DMS153 treated with DMSO at 0.1 percent for 48 hours (cell line): ENCODE data around the gene CCNL2.
A peak's percentile ranks its signal among the peaks of the same experiment; 100 is the strongest.
"Not testable (repeated sequence)": the region's sequence is repeated elsewhere in the genome, so short reads cannot be mapped to it uniquely, and the experiment has no call there.

Experiments
- DNase-seq: peaks from one replicate; lab custom pipeline; 2025; ENCODE audit not compliant: unreplicated experiment; lab: John Stamatoyannopoulos, UW

CCNL2 gene

GRCh38 chr1:1399187-1399871 lies at the start of gene CCNL2:
Gene CCNL2, minus strand, starts transcription at chr1:1399335. Its CDS starts 29 bp downstream, at chr1:1399306.
- peak; percentile 100 for DNase-seq

- not testable (repeated sequence) for DNase-seq
Observed at GRCh38 chr1:1446631-1447030, 47.5 kb upstream of the CCNL2 start.

DNA sequence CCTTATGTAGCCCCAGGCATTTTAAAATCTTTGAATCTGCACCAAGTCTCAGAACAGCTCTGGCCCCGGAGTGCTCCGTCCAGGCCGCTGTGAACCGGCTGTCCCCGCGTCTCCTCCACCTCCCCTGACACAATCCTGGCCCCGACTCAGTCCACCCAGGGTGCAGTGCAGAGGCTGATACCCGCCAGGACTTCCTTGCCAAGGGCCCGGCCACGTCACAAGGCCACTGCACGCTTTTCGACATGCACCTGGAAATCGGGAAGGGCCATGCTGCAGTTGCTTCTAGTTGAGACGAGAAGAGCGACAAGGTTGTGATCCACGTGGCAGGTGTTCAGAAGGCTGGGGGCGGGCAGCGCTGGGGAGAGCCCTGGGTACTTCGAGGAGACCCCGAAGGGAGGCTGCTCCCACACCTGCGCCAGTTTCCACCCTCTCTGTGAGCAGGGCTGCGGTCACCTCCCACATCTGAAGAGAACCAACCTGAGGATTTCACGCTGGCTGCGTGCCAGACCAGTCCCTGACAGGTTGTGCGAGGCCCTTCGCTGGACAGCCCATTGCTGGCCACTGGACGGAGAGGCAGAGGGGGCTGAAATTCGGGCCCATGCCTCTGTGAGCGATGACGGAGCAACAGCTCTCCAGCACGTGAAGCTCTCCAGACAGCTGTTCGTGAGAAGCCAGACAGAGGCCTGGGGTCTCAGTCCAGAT lies 43.1 kb upstream of the CCNL2 start:
- no peak for DNase-seq

DNA sequence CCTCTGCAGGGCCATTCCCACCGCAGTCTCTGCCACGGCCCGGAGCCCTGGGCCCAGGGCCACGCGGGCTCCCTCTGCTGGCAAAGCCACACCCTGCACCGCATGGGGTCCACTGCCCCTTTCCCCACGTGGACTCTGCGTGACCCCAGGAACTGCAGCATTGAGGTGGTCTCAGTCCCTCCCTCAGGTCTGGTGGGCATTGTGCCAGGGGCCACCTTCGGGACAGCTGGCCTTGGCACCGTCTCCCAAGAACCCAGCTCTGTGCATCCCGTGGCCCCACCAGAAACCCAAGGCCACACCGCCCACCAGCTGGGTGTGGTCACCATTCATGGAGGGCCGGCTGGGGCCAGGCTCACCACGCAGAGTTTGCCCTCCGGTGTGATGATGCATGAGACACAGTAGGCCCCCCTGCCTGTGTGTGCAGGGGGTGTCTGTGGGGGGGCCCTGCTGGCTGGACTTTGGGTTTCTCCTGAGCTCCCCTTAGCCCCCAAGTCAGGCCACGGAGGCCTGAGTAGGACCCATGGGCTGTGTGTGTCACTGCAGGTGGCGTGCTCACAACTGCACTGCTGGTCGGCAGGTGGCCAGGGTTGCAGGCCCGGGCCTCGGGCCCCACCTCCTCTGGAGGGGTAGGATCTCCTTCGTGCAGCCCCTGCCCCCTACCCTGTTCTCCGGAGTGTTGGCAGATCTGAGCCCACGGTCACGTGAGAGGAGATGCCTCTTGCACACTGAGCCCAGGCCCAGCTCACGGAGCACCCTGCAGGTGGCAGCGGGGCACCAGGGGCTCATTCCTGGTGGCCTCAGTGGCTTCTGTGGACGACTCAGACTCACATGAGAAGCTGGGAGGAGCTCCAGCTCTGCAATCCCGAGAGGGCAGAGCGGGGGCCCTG lies 42.1 kb upstream of the CCNL2 start:
- peak; percentile 64 for DNase-seq

DNA sequence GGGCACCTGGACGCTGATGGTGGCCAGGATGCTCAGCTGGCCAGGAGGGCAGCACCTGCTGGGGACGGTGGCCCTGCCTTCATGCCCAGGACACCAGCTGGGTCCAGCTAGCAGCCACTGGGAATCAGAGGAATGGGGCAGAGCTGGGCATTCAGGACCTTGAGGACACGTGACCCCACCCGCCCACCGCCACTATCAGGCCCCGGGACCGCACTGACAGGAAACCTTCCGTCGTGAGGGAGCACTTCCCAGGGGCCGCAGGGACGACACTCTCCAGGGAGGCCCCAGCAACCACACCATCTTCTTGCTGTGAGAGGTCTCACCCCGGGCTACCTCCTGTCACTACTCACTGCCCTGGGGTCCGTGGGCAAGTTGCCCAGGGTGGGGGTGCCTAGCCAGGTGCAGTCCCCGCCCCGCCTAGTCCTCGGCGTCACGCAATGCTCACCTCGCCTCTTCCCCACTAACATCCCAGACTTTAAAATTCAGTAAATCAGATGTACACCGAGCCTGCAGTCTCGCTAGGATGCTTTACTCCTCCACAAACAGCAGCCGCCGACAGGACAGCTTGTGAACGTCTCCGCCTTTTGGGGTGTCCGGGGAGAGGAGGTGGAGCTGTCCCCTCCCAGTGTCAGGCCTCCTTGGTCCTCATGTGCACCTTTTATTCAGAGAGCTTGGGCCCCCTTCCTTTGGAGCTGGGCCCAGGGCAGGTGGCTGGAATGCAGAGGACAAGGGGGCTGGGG lies 41.3 kb upstream of the CCNL2 start:
- no peak for DNase-seq

DNA sequence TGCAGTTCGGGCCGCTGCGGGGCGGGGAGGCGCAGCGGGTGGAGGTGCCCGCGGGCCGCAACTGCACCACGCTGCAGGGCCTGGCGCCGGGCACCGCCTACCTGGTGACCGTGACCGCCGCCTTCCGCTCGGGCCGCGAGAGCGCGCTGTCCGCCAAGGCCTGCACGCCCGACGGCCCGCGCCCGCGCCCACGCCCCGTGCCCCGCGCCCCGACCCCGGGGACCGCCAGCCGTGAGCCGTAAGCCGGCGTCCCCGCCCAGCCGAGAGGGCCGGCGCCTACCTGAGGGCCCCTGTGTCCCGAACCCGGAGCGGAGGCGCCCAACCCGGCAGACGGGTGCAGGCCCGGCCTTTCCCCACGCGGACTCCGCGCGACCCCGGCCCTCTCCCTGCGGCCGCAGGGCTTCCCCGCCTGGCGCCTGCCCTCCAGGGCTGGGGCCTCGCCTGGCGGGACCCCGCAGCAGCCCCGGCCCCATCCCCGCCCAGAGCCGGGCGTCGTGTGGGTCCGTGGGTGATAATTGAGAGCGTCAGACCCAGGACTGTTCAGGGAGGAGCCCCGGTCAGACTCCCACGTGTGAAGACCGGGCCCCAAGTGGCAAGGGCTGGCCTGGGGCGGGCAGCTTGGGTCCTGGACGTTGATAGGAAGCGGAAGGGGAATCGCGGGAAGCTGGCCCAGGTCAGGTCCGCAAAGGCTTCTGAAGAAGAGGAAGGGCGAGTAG lies 40.6 kb upstream of the CCNL2 start:
- DNase-seq = no peak

DNA sequence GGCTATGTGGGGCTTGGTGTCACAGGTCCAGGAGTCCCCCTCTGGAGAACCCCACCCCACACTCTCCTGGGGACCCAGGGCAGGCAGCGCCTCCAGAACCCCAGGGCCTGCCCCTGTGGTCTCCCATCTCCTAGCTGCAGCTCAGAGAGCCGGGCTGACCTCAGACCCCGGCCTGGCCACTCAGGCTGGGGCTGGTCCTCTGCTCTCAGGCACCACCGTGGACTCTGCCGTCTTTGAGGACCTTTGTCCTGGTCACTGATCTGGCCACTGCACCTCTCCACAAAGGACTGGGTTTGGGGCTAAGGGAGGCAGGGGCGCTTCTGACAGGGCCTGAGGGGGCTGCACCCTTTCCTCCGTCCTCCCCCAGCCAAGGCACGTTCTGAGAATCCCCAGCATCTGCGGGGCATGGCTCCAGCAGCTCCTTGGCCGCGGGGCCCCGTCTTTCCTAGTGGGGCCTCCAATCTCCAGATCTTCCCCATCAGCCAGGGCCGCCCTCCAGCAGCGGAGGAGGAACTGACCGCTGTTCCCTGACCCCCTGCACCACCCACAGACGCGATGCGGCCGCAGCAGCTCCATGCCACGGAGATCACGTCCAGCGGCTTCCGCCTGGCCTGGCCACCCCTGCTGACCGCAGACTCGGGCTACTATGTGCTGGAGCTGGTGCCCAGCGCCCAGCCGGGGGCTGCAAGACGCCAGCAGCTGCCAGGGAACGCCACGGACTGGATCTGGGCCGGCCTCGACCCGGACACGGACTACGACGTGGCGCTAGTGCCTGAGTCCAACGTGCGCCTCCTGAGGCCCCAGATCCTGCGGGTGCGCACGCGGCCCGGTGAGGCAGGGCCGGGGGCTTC lies 39.6 kb upstream of the CCNL2 start:
- DNase-seq = no peak

- no peak for DNase-seq
Observed at GRCh38 chr1:1437904-1438376, 38.8 kb upstream of the CCNL2 start.

DNA sequence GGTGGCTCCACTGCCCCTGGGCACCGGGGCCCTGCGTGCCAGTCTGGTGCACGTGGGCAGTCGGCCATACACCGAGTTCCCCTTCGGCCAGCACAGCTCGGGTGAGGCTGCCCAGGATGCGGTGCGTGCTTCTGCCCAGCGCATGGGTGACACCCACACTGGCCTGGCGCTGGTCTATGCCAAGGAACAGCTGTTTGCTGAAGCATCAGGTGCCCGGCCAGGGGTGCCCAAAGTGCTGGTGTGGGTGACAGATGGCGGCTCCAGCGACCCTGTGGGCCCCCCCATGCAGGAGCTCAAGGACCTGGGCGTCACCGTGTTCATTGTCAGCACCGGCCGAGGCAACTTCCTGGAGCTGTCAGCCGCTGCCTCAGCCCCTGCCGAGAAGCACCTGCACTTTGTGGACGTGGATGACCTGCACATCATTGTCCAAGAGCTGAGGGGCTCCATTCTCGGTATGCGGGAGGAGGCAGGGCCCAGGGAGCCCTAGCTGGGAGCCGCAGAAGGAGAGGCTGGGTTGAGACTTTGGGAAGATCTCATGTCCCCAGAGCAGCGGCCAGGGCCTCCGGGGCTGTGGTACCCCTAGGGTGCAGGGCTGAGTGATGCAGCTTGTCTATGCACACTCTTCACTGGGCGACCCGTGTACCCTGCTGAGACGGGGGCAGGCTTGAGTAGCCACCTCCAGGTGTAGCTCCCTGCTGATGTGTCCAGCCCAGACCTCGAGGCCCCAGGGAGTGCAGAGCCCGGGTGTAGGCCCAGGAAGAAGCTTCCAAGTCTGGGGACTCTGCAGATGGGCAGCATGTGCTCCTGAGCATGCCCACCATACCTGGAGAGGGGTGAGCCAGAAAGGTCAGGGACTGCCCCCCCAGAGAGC lies 38.1 kb upstream of the CCNL2 start:
- no peak for DNase-seq

DNA sequence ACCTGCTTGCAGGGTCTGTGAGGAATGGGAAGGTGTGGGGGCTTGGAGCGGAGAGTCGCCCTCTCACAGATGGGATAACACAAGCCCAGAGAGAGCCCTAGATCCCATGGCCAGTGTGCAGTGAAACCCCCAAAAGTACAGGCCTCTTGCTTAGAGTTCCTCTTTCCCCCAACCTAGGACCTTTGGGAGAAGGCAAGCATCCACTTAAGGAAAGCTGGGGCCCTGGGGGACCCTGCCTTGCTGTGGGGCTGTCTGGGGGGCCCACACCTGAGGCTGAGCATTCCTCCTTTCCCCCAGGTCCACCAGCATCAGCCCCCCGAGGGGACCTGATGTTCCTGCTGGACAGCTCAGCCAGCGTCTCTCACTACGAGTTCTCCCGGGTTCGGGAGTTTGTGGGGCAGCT lies 37.5 kb upstream of the CCNL2 start:
- no peak for DNase-seq

- DNase-seq = no peak
Observed at GRCh38 chr1:1435911-1436629, 36.9 kb upstream of the CCNL2 start.

DNA sequence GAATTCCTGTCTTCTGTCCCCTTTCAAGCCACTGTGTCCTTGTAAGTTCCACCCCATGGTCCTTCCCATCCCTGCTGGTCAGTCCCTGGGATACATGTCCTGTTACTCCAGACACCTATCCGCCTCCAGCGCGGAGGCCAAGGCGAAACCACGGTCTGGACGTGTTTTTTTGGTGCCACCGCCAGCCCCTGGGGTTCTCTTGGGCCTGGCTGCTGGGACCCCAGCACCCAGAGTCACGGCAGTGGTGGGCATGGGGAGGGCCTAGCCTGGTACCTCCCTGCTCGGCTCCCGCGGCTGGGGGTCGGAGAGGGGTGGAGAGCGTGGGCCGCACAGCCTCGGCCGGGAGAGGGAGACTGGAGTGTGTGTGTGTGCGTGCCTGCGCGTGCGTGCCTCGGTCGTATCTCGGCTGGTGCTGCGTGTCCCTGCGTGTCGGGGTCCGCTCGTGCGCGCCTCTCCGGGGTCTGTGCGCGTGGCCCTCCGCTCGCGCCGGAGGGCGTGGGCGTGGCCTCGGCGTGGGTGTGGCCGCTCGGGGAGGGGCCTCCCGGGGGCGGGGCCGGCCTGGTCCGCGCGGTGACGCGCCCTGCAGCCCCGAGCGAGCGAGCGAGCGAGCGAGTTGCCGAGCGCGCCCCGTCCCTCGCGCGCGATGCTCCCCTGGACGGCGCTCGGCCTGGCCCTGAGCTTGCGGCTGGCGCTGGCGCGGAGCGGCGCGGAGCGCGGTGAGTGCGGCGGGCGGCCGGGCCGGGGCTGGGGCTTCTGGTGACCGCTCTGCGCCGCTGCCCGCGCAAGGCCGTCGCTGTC lies 36.2 kb upstream of the CCNL2 start, which contains the start of gene VWA1:
Gene VWA1 (plus strand): TSS at position 585 of the 798 bp plus-strand sequence. CDS start 59 bp downstream, at position 644.
- peak; percentile 69 for DNase-seq

- no peak for DNase-seq
Observed at GRCh38 chr1:1434824-1435105, 35.6 kb upstream of the CCNL2 start.

DNA sequence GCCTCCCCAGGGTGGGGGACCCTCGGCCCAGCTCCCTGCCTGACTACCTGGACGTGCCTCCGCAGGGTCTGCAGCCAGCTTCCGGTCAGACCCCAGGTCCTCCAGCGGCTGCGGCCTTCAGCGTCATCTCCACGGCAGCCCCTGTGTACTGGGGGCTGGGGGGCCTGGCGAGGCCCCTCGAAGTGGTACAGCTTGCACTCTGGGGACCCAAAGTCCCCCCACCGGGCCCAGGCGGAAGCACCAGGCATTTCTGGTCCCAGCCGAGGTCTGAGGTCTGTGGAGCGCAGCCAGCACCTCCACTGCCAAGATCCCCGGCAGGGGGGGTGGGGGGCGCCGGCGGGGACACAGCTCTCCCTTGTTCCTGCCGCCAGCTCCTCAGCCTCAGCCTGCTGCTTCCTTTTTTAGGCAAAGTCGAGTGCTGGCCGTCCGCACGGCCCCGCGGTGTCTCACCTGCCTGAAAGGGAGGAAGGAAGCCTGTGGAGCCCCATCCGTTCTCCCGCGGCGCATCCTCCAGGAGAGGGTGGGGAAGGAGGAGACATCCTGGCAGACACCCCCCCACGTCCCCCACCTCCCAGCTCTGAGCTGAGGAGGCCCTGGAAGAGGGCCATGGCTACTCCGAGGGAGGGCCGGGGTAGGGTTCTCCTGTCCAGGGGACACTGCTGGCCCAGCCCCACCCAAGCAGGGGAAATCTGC lies 35.1 kb upstream of the CCNL2 start:
- DNase-seq = peak; percentile 77

DNA sequence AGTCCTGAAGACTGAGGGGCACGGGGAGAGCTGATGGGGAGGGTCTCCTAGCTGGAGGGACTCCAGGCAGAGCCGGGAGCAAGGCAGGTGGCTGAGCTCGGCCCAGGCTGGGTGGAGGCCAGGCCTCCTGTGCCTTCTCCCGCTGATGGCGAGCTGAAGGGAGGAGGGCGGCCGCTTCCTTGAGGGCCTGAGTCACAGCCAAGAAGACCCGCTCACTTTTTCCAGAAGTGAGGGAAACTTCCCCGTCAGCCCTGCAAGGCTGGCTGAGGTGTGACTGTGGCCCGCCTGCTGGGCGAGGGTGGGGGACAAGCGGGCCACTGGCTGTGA lies 34.6 kb upstream of the CCNL2 start:
- no peak for DNase-seq

DNA sequence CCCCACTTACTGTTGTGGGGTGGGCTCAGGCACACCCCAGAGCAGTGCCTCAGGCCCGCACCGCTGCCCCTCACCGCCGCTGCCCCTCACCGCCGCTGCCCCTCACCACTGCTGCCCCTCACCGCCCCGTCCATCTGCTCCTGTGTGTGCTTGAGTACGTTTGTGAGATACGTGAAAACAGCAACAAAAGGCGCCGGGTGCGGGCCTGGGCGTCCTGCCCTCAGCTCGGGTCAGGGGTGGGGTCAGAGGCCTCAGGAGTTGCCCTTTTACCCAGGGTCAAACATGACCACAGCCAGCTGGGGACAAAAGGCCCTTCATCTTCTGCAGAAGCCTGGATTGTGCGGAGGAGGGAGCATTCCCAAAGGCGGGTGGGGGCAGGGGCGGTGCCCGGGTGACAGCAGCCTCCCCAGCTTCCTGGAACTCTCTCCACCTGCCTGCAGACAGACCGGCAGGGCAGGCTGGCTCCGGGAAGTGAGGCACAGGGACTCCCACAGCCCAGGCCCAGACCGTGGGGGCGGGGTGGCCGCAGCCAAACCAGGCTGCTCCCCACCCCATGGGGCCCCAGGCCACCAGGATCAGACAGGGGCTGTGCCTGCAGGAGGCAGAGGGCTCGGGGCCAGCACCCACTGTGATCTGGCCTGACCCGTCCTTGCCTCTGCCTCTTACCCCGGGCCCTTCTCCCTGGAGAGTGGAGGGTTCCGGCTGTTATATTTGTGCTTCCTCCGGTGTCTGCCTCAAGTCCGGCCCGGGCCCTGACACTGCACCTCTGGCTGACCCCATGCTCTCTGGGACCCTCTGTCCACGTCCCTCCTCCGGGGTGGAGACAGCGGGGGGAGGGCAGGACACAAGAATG lies 34.0 kb upstream of the CCNL2 start:
- DNase-seq = peak; percentile 98
